Activated naive CD4-positive, alpha-beta T cell treated with anti-CD3 and anti-CD28 coated beads, Interleukin-2, amount 10 ng/mL, durations not matched to agents 7 days and 5 days (primary cell): Measurements from ENCODE around the gene FOXA3.
"Not testable (repeated sequence)": the region's sequence is repeated elsewhere in the genome, so short reads cannot be mapped to it uniquely, and the experiment has no call there.

Experiments
- CTCF ChIA-PET: fragments of 350-600 bp; sonication (Branson Sonifier 250); formaldehyde crosslinking; loops from one replicate; lab custom pipeline; 2021; ENCODE audit warnings: antibody characterized with exemption; lab: Charles Lee
- DNase-seq: peaks from one replicate; pipeline ENCODE4 v3.0.0-alpha.2; 2020
- H3K27ac Mint-ChIP-seq: one replicate; pipeline ENCODE4 v1.8.0; 2021; ENCODE audit warnings: mild to moderate bottlenecking, moderate library complexity, mixed read lengths
- H3K27me3 Mint-ChIP-seq: one replicate; pipeline ENCODE4 v1.8.0; 2021; ENCODE audit warnings: mild to moderate bottlenecking, mixed read lengths
- H3K36me3 Mint-ChIP-seq: one replicate; pipeline ENCODE4 v1.8.0; 2021; ENCODE audit warnings: mixed read lengths
- H3K4me1 Mint-ChIP-seq: one replicate; pipeline ENCODE4 v1.8.0; 2021; ENCODE audit warnings: mixed read lengths
- H3K4me3 Mint-ChIP-seq: one replicate; pipeline ENCODE4 v1.8.0; 2021; ENCODE audit warnings: mild to moderate bottlenecking, moderate library complexity, mixed read lengths
- H3K9me3 Mint-ChIP-seq: one replicate; pipeline ENCODE4 v1.8.0; 2021; ENCODE audit warnings: mixed read lengths

Gene FOXA3

DNA sequence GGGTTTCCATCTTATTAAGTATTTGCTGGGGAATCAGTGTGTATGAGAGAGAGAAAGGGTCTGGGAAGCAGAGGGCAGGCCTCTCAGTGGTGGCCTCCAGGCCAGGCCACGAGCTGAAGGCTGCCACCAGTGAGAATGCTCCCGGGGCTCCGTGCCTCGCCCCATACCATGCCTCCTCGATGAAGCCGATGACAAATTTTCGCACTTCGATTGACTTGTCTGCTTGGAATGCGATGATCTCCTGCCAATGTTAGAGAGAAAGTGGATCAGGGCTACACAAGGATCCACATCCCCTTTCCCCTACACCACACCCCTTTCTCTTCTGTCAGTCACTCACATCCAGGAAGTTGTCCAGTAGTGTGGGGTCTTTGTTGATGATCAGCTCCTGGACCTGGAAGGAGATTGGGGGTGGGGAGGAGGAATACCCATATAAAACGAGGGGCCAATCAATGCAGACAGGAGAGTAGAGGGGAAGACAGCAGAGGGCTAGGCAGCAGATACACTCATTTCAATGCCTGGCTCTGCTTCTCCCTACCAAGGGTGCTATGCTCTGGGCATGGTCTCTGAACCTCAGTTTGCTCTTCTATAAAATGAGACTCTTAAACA is 11.9 kb upstream of the FOXA3 start:
- Mint-ChIP-seq H3K9me3 (no peaks in the 10 kb centered on the region), H3K4me3 (no peak overlapping the region), H3K4me1 (no peaks in the 10 kb centered on the region), H3K36me3 (peaks cover 40% of the 10 kb centered on the region), H3K27ac (no peak overlapping the region), H3K27me3 (no peaks in the 10 kb centered on the region)
- CTCF ChIA-PET = no interaction called here
- DNase-seq = no peak

DNA sequence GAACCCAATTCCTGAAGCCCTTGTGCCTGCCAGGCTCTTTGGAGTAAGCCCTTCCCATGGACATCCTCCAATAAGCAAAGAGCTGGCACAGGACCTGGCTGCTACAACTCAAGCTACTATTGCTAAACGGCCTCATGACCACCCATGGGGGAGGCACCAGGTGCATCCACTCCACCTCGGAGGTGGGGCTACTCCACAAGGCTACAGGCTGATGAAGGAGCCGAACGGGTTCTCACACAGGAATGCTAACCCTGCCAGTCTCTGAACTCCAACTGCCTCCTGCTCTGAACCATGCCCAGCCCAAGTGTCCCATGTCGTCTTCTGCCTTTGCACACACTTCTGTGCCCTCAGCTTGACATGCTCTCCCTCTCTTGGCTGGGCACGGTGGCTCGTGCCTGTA is 11.1 kb upstream of the FOXA3 start:
- CTCF ChIA-PET = interaction anchor here (0.6 kb wide), 1 partner anchor 36 kb away, joined by 3 read pairs; no protein-coding TSS in a partner anchor
- DNase-seq = no peak
- Mint-ChIP-seq H3K9me3 (no peaks in the 10 kb centered on the region), H3K27ac (no peak overlapping the region), H3K27me3 (no peaks in the 10 kb centered on the region), H3K4me1 (peaks cover under 1% of the 10 kb centered on the region), H3K4me3 (no peak overlapping the region), H3K36me3 (peaks cover 33% of the 10 kb centered on the region)

DNA sequence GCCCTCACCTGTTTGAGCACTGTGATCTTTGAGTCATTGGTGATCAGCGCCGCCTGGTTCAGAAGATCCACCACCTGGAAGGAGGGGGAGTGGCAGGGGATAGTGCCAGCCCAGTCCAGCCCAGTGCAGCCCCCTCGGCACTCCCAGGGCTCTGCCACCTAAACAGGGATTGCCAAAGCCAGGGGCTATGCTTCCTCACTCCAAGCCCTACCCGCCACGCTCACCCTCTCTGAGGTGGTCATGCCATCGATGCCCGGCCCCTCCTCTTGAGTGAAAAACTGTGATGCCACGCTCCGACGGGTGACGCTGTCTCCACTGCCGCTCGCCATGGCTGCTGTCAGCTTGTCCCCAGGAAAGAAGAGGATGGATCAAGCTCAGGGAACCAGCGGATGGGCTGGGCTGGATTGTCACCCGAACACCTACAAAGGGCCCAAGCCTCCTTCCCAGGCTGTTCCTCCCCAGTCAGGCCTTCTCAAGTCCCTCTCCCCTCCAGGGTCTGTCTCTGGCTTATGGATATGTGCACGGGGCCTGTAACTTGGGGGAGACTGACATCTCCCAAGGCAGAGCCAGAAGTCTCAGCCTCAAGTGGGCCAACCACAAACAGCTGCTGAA is 9.9 kb upstream of the FOXA3 start:
- H3K4me1 Mint-ChIP-seq = peaks cover 4% of the 10 kb centered on the region

DNA sequence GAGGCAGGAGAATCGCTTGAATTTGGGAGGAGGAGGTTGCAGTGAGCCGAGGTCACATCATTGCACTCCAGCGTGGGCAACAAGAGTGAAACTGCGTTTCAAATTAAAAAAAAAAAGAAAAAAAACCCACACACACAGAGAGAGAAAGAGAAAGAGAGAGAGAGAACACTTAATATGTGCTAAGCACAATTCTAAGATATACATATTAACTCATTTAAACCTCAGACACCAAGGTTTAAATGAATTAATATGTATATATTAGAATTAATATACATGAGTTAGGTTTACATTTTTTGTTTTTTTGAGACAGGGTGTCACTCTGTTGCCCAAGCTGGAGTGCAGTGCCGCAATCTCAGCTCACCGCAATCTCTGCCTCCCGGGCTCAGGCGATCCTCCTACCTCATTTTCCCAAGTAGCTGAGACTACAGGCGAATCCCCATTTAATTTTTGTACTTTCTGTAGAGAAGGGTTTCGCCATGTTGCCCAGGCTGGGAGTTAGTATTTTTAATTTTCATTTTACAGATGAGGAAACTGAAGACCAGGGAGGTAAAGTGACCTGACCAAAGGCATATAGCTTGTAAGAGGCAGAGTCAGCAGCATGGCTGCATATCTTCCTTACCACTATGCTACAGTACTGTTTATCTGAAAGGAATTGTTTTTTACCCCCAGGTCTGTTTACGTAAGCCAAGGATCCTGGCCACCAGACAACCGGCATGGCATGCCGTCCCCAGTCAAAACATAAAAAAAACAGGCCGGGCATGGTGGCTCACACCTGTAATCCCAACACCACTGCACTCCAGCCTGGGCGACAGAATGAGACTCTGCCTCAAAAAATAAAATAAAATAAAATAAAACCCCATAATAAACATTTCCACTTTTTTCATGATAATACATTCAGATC is 3.5 kb upstream of the FOXA3 start:
- peaks cover 40% of the 10 kb centered on the region for H3K4me1 Mint-ChIP-seq
- H3K4me3 Mint-ChIP-seq = no peak overlapping the region
- H3K36me3 Mint-ChIP-seq = peaks cover 14% of the 10 kb centered on the region
- CTCF ChIA-PET = no interaction called here
- no peaks in the 10 kb centered on the region for H3K9me3 Mint-ChIP-seq
- H3K27me3 Mint-ChIP-seq = peaks cover 26% of the 10 kb centered on the region
- DNase-seq = no peak
- peak overlapping the region; percentile 65 for H3K27ac Mint-ChIP-seq

More for the DNA sequence above, 9.9 kb upstream of the FOXA3 start:
- Mint-ChIP-seq H3K36me3 (peaks cover 31% of the 10 kb centered on the region), H3K27me3 (no peaks in the 10 kb centered on the region), H3K4me3 (no peak overlapping the region), H3K9me3 (no peaks in the 10 kb centered on the region), H3K27ac (no peak overlapping the region)
- no peak for DNase-seq
- CTCF ChIA-PET = interaction anchor here (0.8 kb wide), 1 partner anchor 54 kb away, joined by 3 read pairs; no protein-coding TSS in a partner anchor

DNA sequence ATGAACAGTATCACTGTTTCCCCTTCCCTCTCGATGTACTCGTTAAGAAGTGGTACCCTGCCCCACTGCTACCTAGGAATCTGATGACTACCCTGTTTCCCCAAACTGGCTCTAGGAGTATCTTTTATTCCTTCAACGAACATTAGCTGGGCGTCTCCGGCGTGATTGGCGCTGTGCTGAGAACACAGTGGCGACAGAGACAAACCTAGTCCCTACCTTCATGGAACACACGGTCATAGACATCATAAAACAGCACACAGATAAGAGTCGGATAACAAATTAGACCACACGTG is 1.9 kb upstream of the FOXA3 start:
- peaks cover 43% of the 10 kb centered on the region for H3K27me3 Mint-ChIP-seq

DNA sequence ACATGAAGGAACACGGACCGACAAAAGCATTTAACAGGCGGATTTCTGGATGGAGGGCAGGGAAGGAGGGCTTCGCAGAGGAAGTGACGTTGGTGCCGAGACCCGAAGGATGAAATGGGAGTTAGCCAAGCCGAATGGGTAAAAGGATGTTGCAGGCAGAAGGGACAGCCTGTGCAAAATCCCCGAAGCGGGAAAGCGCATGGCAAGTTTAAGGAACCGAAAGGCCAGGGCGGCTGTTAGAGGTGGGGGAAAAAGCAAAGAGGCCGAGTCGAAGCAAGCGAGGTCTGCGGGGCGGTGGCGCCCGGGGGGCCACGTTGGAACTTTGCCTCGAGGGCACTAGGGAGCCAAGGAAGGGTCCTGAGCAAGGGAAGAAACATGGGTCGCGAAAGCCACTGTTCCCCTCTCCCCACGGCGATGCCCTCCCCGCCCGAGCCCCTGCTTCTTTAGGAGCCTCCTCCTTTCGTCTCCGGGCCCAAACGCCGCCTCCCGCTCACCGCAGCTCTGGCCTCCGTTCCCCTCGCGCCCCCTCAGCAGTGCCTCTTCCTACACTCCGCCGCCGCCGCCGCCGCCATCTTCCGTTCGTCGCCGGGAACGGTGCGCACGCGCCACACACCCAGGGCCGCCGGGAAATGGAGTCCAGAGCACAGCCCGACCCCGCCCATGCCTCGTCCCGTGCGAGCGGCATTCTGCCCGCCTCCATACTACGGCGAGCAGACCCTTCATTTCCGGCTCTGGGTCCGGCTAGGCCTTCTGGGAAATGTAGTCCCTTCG is 1.4 kb upstream of the FOXA3 start, which contains the start of gene SYMPK:
SYMPK (minus strand) TSS at position 584 of the 771 bp plus-strand sequence. CDS start 8,652 bp downstream, outside the sequence.
- Mint-ChIP-seq H3K27me3 (peaks cover 48% of the 10 kb centered on the region), H3K36me3 (peaks cover 14% of the 10 kb centered on the region), H3K4me1 (peaks cover 40% of the 10 kb centered on the region), H3K27ac (peak within 1 kb of the TSS; percentile 94), H3K4me3 (peak within 1 kb of the TSS; percentile 94), H3K9me3 (no peaks in the 10 kb centered on the region)
- DNase-seq = peak; percentile 99
- CTCF ChIA-PET = interaction anchor here (0.7 to 6.0 kb wide), 9 partner anchors 8 to 216 kb away, joined by 3 to 58 read pairs (median 5); partner anchors contain the start of genes IRF2BP1, MYPOP and SIX5

More for the DNA sequence above, 1.9 kb upstream of the FOXA3 start:
- Mint-ChIP-seq H3K27ac (peak overlapping the region; percentile 94), H3K4me1 (peaks cover 40% of the 10 kb centered on the region), H3K9me3 (no peaks in the 10 kb centered on the region), H3K36me3 (peaks cover 14% of the 10 kb centered on the region), H3K4me3 (peak overlapping the region; percentile 94)
- CTCF ChIA-PET = interaction anchor here (1.9 to 6.0 kb wide), 2 partner anchors 22 to 45 kb away, joined by 7 to 58 read pairs; partner anchors contain the start of gene IRF2BP1
- no peak for DNase-seq

DNA sequence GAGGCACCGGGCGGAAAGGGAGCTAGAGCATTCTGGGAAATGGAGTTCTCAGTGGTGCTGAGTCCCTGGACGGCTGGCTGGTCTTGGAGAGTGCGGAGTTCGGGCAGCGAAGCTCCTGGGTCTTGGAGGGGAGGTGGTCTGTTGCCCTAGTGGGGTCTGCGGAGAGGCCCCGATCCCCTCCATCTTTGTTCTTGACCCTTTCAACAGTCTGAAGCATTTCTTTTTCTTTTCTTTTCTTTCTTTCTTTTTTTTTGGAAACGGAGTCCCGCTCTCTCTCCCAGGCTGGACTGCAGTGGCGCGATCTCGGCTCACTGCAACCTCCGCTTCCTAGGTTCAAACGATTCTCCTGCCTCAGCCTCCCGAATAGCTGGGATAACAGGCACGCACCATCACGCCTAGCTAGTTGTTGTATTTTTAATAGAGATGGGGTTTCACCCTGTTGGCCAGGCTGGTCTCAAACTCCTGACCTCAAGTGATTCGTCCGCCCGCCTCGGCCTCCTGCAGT is 739 bp upstream of the FOXA3 start:
- Mint-ChIP-seq H3K27me3 (peaks cover 54% of the 10 kb centered on the region), H3K4me1 (peaks cover 36% of the 10 kb centered on the region), H3K4me3 (peak overlapping the region; percentile 94), H3K27ac (peak overlapping the region; percentile 94), H3K9me3 (no peaks in the 10 kb centered on the region), H3K36me3 (peaks cover 10% of the 10 kb centered on the region)
- no peak for DNase-seq
- CTCF ChIA-PET = interaction anchor here (0.7 to 6.0 kb wide), 10 partner anchors 8 to 215 kb away, joined by 3 to 58 read pairs (median 4); partner anchors contain the start of genes IRF2BP1, MYPOP and SIX5

DNA sequence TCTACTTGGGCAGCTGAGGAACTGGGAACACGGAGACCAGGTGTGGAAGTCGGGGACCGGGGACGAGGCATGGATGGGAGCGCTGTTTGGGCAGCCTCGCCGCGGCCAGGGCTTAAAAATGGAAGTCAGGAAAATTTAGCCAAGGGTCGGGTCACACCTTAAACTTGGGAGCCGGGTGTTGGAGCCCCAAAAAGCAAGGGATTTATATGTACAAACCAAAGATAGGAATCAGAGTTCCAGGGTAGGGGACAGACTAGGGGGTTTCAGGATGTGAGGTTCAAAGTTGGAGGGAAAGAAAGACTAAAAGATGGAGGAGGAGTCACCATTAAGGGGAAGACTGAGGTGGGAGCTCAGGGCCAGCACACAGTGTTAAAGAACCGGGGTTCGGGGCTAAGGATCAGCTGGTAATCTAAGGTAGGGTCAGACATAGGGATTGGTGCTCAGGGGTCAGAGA is 530 bp downstream of the FOXA3 start:
- no peak for DNase-seq
- CTCF ChIA-PET = interaction anchor here (2.1 to 6.0 kb wide), 3 partner anchors 20 to 96 kb away, joined by 6 to 58 read pairs (median 10); partner anchors contain the start of genes IRF2BP1, MYPOP and SIX5
- peaks cover 57% of the 10 kb centered on the region for H3K27me3 Mint-ChIP-seq

DNA sequence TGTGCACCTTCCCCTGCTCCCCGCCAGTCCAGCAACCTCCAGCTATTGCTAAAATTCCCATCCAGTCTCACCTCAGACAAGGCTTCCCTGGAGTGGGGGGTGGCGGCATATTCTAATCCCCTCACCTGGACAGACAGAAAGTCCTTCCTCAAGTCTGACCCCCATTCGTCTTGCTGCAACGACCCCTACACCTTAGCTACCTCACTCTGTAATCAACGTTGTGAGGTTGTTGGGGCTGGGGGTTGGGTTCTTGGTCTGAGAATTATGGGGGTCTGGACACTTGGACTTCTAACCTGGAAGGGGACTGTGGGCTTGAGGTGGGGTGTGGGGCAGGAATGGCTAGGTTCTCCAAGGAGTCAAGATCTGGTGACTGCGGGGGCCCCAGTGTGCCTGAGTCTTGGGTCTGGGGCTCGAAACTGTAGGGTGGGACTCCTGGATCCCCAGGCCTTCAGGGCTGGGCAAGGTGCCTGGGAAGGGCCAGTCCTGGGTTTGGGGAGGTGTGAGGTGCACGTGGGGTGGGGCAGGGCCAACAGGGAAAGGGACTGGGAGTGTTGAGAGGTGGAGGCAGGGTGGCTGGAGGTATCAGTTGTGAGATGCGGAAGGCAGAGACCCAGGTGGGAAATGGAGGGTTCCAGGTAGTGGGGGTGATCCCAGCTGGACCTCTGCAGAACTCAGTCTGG is 1.3 kb downstream of the FOXA3 start:
- H3K36me3 Mint-ChIP-seq = peaks cover 10% of the 10 kb centered on the region
- DNase-seq = no peak
- H3K9me3 Mint-ChIP-seq = no peaks in the 10 kb centered on the region
- H3K27me3 Mint-ChIP-seq = peaks cover 59% of the 10 kb centered on the region
- H3K27ac Mint-ChIP-seq = no peak overlapping the region
- H3K4me3 Mint-ChIP-seq = no peak overlapping the region
- H3K4me1 Mint-ChIP-seq = peaks cover 36% of the 10 kb centered on the region
- CTCF ChIA-PET = interaction anchor here (6.0 kb wide), 1 partner anchor 19 kb away, joined by 58 read pairs; the partner anchor contains the start of gene IRF2BP1

More for the DNA sequence above, 530 bp downstream of the FOXA3 start:
- Mint-ChIP-seq H3K36me3 (peaks cover 10% of the 10 kb centered on the region), H3K27ac (no peak overlapping the region), H3K4me3 (peak overlapping the region; percentile 21), H3K4me1 (peaks cover 36% of the 10 kb centered on the region), H3K9me3 (no peaks in the 10 kb centered on the region)

DNA sequence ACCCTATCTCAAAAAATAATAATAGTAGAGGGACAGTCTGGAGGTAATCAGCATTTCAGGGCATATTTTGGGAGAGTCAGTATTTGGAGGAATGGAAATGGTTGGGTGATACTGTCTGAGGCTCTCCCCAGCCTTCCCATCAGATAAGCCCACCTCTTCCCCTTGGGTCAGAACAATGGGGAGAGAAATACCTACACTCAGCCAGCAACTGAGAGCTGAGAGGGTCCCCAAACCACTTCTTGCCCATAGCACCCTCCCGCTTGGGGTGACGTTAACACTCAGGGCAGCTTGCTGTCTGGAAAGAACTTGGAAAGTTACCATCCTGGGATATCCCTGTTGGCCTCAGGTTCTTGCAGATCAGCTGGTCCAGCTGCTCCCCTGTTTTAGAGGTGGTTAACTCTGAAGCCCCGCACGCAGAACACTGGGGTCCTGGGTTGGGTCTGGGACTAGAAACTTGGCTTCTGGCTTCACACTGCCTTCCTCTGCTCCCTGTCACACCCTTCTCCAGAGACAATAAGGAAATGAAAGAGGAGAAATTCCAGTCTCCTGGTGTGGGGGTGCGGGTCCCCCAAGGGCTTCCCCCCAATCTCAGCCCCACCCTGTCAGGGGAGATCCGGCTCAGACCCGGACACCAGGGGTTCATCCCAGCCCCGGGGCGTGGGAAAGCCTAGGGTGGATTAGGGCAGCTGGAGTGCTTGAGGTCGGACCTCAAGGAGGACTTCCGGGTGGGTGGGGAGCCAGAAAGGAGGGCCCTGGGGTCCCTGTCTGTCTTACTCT is 2.5 kb downstream of the FOXA3 start:
- no peak for DNase-seq
- Mint-ChIP-seq H3K27ac (no peak overlapping the region), H3K36me3 (peaks cover 9% of the 10 kb centered on the region), H3K4me1 (peaks cover 28% of the 10 kb centered on the region), H3K9me3 (no peaks in the 10 kb centered on the region), H3K4me3 (no peak overlapping the region), H3K27me3 (peaks cover 63% of the 10 kb centered on the region)
- CTCF ChIA-PET = interaction anchor here (6.0 kb wide), 1 partner anchor 18 kb away, joined by 58 read pairs; the partner anchor contains the start of gene IRF2BP1

DNA sequence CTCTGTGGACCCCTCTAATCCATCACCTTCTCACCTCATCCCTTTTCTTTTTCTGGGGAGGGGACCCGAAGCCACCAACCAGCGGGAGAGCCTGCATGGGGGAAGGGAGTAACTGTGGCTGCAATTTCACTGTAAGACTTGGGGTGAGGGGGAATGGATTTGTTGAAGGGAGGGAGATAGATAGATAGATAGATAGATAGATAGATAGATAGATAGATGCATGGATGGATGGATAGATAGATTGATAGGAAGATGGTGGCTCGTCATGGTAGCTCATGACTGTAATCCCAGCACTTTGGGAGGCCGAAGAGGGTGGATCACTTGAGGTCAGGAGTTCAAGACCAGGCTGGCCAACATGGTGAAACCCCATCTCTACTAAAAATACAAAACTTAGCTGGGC is 3.1 kb downstream of the FOXA3 start:
- not testable (repeated sequence) for H3K4me3 Mint-ChIP-seq, H3K36me3 Mint-ChIP-seq, H3K27ac Mint-ChIP-seq, H3K9me3 Mint-ChIP-seq, DNase-seq
- CTCF ChIA-PET = interaction anchor here (6.0 kb wide), 1 partner anchor 17 kb away, joined by 58 read pairs; the partner anchor contains the start of gene IRF2BP1
- peaks cover 21% of the 10 kb centered on the region for H3K4me1 Mint-ChIP-seq
- H3K27me3 Mint-ChIP-seq = peaks cover 67% of the 10 kb centered on the region

DNA sequence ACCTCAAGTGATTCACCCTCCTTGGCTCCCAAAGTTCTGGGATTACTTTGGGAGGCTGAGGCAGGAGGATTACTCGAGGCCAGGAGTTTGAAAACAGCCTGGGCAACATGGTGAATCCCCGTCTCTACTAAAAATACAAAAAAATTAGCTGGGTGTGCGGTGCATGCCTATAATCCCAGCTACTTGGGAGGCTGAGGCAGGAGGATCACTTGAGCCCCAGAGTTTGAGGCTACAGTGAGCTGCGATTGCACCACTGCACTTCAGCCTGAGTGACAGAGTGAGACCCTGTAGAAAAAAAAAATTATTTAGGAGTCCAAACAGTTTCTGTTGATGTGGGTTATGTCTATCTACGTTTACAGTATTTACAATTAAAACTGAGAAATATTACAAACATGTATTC is 6.7 kb downstream of the FOXA3 start:
- H3K36me3 Mint-ChIP-seq = no peaks in the 10 kb centered on the region
- H3K27ac Mint-ChIP-seq = no peak overlapping the region
- CTCF ChIA-PET = interaction anchor here (1.2 kb wide), 1 partner anchor 12 kb away, joined by 5 read pairs; no protein-coding TSS in a partner anchor
- no peak for DNase-seq
- no peaks in the 10 kb centered on the region for H3K4me1 Mint-ChIP-seq
- H3K27me3 Mint-ChIP-seq = peaks cover 59% of the 10 kb centered on the region
- H3K9me3 Mint-ChIP-seq = no peaks in the 10 kb centered on the region
- H3K4me3 Mint-ChIP-seq = no peak overlapping the region
